HepG2 (cell line): ENCODE measurements around the gene TRIM22. TPM values are rescaled to one million over a fixed set of nuclear protein-coding genes. Genes with fewer than 3 reads are reported as not detected.
A peak's percentile ranks its signal among the peaks of the same experiment; 100 is the strongest.

Source experiments
- ARID4A ChIP-seq: sonication (generic); formaldehyde crosslinking; IDR thresholded peaks from 2 replicates; pipeline ENCODE4 v1.5.0; 2020; ENCODE audit warnings: mild to moderate bottlenecking, missing genetic modification reagents, borderline replicate concordance
- CBX5 ChIP-seq: sonication (generic); formaldehyde crosslinking; IDR thresholded peaks from 2 replicates; pipeline ENCODE4 v1.4.0; 2020; ENCODE audit warnings: missing genetic modification reagents, borderline replicate concordance
- CREB3 ChIP-seq: sonication (generic); formaldehyde crosslinking; IDR thresholded peaks from 2 replicates; pipeline ENCODE4 v1.5.0; 2020; ENCODE audit warnings: missing genetic modification reagents
- ERF ChIP-seq: IDR thresholded peaks from 2 replicates; pipeline ENCODE4 v1.6.1; 2018; ENCODE audit warnings: missing biosample characterization, missing genetic modification reagents
- GMEB1 ChIP-seq: sonication (generic); formaldehyde crosslinking; IDR thresholded peaks from 2 replicates; pipeline ENCODE4 v1.5.1; 2020; ENCODE audit warnings: missing genetic modification reagents, mild to moderate bottlenecking, borderline replicate concordance
- IRF2 ChIP-seq: IDR thresholded peaks from 2 replicates; pipeline ENCODE4 v1.6.1; 2018; ENCODE audit warnings: missing genetic modification reagents, missing compliant biosample characterization
- NFE2L2 ChIP-seq: fragments of 150-350 bp; IDR thresholded peaks from 2 replicates; pipeline ENCODE4 v1.6.1; 2014; ENCODE audit warnings: low read length
- ZBTB40 ChIP-seq, 2 experiments: fragments of 450-650 bp in 1 of 2; sonication (generic) in 1 of 2; formaldehyde crosslinking in 1 of 2; IDR thresholded peaks; 2 replicates each; pipeline versions ENCODE4 v1.6.1 to v1.8.0; 2016 to 2022; ENCODE audit warnings: antibody characterized with exemption in 1 of 2, mild to moderate bottlenecking in 1 of 2, missing genetic modification reagents in 1 of 2
- ZIK1 ChIP-seq: sonication (generic); formaldehyde crosslinking; IDR thresholded peaks from 2 replicates; pipeline ENCODE4 v1.5.0; 2020; ENCODE audit warnings: mild to moderate bottlenecking, low read depth, missing genetic modification reagents, borderline replicate concordance
- polyA plus RNA-seq, 8 experiments: library from polyadenylated mRNA; depleted of rRNA in 3 of 8; stranded (reverse) in 7 of 8; unstranded in 1 of 8; fragments of >200 nt; fragmentation: Illumina TruSeq in 4 of 8; extraction: Trizol in 4 of 8; gene quantifications; 2 replicates each; pipeline versions ENCODE4 v1.2.1 to v1.2.3, GENCODE V29; 2011 to 2016; ENCODE audit warnings: low read depth in 4 of 8, missing spikeins in 1 of 8, mixed read lengths in 1 of 8; ENCODE audit not compliant: insufficient read depth in 1 of 8
- total RNA-seq, 5 experiments: library from RNA; depleted of rRNA; stranded (reverse); fragments of >200 nt; fragmentation: Illumina TruSeq; extraction: Trizol; gene quantifications; 2 replicates each; pipeline ENCODE4 v1.2.3, GENCODE V29; 2016; ENCODE audit warnings: low read depth in 1 of 5

TRIM22 gene
- total and polyA plus RNA-seq, 2 of the 13 experiments (the other 11 are each of a cell fraction or from before 2014, with no cell fraction given), result 2.4 to 3.2 TPM

GRCh38 chr11:5684646-5685362 is 4.8 kb upstream of the TRIM22 start, which contains the start of gene TRIM5 (continued):
- TF ChIP-seq ZBTB40 (IDR thresholded peaks at IDR 0.05) (no peak), ZBTB40 (CRISPR knock-in tag; IDR thresholded peaks at IDR 0.05) (no peak), IRF2 (CRISPR knock-in tag) (peak; percentile 51; the same call in 1 of the 2 replicates), ARID4A (peak; percentile 47; the same call in 1 of the 2 replicates), ZIK1 (no peak), ERF (CRISPR knock-in tag) (0 out of 2 replicates have a peak, but pooled peaks have one; percentile 46), NFE2L2 (no peak), CBX5 (CRISPR knock-in tag) (peak; percentile 42; the same call in 1 of the 2 replicates), GMEB1 (CRISPR knock-in tag) (0 out of 2 replicates have a peak, but pooled peaks have one; percentile 25), CREB3 (CRISPR knock-in tag) (no peak)
